Hematopoietic multipotent progenitor cell (in vitro differentiated cells): ENCODE results near the gene EPHA7. TPM values are rescaled to one million over a fixed set of nuclear protein-coding genes. Genes with fewer than 3 reads are reported as not detected.
A peak's percentile ranks its signal among the peaks of the same experiment; 100 is the strongest.

ENCODE experiments used
- DNase-seq, 3 donors: peaks; one replicate each; pipeline ENCODE4 v3.0.0-alpha.2; 2011 to 2015; ENCODE audit warnings: low read depth in 2 of 3, low spot score in 2 of 3
- total RNA-seq: library from RNA; depleted of rRNA; stranded (reverse); fragments of >200 nt; gene quantifications from one replicate; pipeline ENCODE4 v1.2.3, GENCODE V29; 2012

EPHA7 gene
- total RNA-seq, result not detected

GRCh38 chr6:93419304-93420162, at the start of gene EPHA7:
Gene EPHA7, minus strand, starts transcription at chr6:93419559. Its CDS starts 218 bp downstream, at chr6:93419341.
- DNase-seq, result peak in 2 of 3 donors; percentile 60 to 67

GRCh38 chr6:93468291-93468690, 48.9 kb upstream of the EPHA7 start:
- DNase-seq, result no peak

GRCh38 chr6:93454533-93454932, 35.2 kb upstream of the EPHA7 start:
- DNase-seq, result no peak

GRCh38 chr6:93453956-93454355, 34.6 kb upstream of the EPHA7 start:
- DNase-seq, result no peak

- no peak for DNase-seq
Observed at GRCh38 chr6:93447874-93448273, 28.5 kb upstream of the EPHA7 start.

GRCh38 chr6:93437491-93437890, 18.1 kb upstream of the EPHA7 start:
- no peak for DNase-seq

GRCh38 chr6:93433592-93433991, 14.2 kb upstream of the EPHA7 start:
- DNase-seq, result no peak

- DNase-seq, result peak in 1 of 3 donors; percentile 42
Observed at GRCh38 chr6:93424303-93425064, 5.1 kb upstream of the EPHA7 start.

- DNase-seq, result peak in 2 of 3 donors; percentile 54 to 68
Observed at GRCh38 chr6:93423542-93423941, 4.2 kb upstream of the EPHA7 start.

- no peak for DNase-seq
Observed at GRCh38 chr6:93420163-93420795, 920 bp upstream of the EPHA7 start.

- DNase-seq, result peak in 1 of 3 donors; percentile 17
Observed at GRCh38 chr6:93418408-93419303, 703 bp downstream of the EPHA7 start.

- DNase-seq, result no peak
Observed at GRCh38 chr6:93418033-93418407, 1.3 kb downstream of the EPHA7 start.

GRCh38 chr6:93417421-93418013, 1.8 kb downstream of the EPHA7 start:
- DNase-seq, result no peak

- DNase-seq, result peak in 2 of 3 donors; percentile 19 to 29
Observed at GRCh38 chr6:93416571-93417420, 2.6 kb downstream of the EPHA7 start.

GRCh38 chr6:93413190-93413589, 6.2 kb downstream of the EPHA7 start:
- no peak for DNase-seq

- no peak for DNase-seq
Observed at GRCh38 chr6:93412452-93412851, 6.9 kb downstream of the EPHA7 start.

- no peak for DNase-seq
Observed at GRCh38 chr6:93407186-93407585, 12.2 kb downstream of the EPHA7 start.

- no peak for DNase-seq
Observed at GRCh38 chr6:93403390-93403789, 16.0 kb downstream of the EPHA7 start.

GRCh38 chr6:93398723-93399122, 20.6 kb downstream of the EPHA7 start:
- DNase-seq, result no peak
